GM19238 (cell line): ENCODE measurements around the gene RGS19.
A peak's percentile ranks its signal among the peaks of the same experiment; 100 is the strongest.

ENCODE experiments used
- DNase-seq: peaks from one replicate; pipeline ENCODE4 v3.0.0; 2011; ENCODE audit warnings: low spot score; ENCODE audit not compliant: insufficient read length

The RGS19 gene

GRCh38 chr20:64108731-64109681, 29.7 kb upstream of the RGS19 start:
- no peak for DNase-seq

DNA sequence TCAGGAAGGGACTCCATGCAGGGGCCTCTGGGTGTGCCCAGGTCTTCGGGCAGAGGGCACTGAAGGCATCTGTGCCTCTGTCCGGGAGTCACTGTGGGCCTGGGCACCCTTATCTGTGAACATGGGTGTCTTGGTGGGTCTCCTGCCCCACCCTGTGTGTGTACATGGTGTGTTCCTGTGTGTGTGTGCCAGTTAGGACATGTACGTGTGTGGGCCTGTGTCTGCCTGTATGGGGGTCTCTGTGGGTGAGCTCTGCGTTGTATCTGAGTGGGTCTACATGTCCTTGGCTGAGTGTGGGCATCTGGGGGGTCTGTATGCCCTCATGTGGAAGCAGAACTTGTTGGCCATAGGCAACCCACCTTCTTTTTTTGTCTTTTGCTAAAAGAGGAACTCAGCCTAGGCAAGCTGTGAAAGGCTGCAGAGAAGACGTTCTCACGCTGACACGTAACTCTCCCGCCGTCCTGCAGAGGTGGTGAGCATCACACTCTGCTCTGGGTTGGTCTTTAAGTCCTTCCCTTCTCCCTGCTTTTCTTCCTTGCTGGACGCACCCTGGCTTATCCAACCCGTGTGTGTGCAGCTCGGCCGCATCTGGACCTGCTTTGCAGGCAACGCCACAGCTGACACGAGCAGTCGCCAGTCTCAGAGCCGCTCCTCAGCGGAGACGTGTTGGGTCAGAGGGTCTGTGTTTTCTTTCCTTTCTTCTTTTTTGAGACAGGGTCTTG, 28.6 kb upstream of the RGS19 start:
- DNase-seq: no peak

GRCh38 chr20:64106981-64107735, 27.8 kb upstream of the RGS19 start, which contains the start of gene NPBWR2:
NPBWR2 (minus strand) TSS chr20:64107565; CDS start chr20:64106831, 734 bp downstream.
- DNase-seq: no peak

DNA sequence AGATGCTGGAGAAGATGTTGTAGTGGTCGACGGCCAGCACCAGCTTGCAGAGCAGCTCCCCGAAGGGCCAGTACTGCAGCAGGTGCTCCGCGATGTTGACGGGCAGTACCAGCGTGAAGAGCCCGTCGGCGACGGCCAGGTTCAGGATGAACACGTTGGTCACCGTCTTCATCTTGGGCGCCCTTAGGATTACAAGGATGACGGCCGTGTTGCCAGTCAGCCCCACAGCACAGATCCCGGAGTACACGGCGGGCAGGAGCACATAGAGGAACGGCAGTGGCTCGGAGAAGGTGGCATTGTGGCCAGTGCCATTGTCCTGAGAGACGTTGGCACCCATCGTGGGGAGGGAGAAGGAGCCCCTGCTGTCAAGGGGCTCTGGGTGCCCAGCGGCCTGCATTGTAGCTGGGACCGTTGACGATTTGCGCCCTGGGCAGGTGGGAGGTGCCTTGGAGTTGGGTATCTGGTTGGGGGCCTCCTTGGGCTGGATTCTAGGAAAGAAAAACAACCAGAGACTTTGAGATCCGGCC, 27.2 kb upstream of the RGS19 start:
- DNase-seq: no peak

DNA sequence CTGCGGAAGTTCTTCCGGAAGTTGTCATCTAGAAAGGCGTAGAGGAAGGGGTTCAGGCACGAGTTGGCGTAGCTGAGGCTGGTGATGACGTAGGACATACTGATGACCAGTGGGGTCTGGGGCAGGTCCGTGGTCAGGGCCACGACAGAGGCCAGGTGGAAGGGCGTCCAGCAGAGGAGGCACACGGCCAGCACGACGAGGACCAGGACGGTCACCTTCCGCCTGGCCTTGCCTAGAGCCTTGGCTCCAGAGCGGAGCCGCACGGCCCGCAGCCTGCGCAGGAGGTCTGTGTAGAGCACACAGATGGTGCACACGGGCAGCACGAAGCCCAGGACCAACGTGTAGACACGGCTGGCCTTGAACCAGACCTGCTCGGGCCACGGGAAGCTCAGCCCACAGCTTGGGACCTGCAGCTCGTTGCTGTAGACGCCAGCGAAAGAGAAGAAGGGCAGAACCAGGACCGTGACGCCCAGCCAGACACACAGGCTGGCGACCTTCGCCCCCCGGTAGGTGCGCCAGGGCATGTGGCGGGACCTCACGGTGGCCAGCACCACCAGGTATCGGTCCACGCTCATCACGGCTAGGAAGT, 26.6 kb upstream of the RGS19 start:
- DNase-seq: no peak

GRCh38 chr20:64104667-64105451, 25.5 kb upstream of the RGS19 start:
- no peak for DNase-seq

DNA sequence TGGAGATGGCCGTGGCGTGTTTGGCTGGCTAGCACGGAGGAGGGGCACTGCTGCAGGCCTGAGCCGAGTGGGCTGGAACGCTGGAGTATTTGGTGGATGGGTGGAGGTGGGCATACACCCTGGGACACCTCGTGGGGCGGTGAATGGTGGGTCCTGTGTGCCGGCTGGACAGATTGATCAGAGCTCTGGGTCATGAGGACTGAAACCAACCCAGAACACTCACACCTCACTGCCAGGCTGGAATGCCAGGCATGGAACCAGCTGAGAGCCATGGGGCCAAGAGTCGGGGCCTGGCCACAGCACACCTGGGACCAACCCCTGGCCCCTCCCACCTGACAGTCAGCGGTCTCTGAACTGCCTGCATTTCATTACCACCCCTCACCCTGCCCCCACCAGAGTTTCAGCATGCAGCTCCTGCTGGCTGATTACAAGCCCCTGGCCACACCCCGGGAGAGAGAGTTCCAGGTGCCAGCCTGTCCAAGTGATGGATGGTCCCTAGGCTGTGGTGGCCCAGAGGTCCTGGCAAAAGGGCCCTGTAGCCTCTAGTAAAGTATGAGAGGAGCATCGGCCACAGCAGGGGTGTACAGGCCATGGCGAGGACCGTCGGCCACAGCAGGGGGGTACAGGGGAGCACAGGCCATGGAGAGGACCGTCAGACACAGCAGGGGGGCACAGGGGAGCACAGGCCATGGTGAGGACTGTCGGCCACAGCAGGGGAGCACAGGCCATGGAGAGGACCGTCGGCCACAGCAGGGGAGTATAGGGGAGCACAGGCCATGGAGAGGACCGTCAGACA, 24.8 kb upstream of the RGS19 start:
- no peak for DNase-seq

GRCh38 chr20:64102647-64103354, 23.5 kb upstream of the RGS19 start:
- no peak for DNase-seq

- peak; percentile 59 for DNase-seq
These were observed 22.7 kb upstream of the RGS19 start for GRCh38 chr20:64101731-64102621.

GRCh38 chr20:64100946-64101688, 21.8 kb upstream of the RGS19 start:
- no peak for DNase-seq

GRCh38 chr20:64100566-64100888, 21.2 kb upstream of the RGS19 start:
- no peak for DNase-seq

GRCh38 chr20:64099880-64100565, 20.7 kb upstream of the RGS19 start:
- DNase-seq: no peak

- DNase-seq: no peak
These were observed 19.9 kb upstream of the RGS19 start for GRCh38 chr20:64099086-64099786.

- no peak for DNase-seq
These were observed 19.2 kb upstream of the RGS19 start for GRCh38 chr20:64098471-64099013.

DNA sequence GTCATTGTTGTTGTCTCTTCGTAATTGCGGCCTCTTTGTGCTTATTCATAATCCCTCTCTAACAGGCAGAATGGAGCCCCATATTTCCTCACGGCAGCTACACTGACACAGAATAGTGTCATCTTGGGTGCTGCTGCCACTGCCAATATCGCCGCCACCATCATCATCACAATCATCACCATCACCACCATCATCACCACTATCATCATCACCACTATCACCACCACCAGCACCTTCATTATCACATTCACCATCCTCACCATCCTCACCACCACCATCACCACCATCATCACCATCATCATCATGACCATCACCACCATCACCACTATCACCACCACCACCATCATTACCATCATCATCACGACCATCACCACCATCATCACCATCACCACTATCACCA, 17.2 kb upstream of the RGS19 start:
- DNase-seq: no peak

DNA sequence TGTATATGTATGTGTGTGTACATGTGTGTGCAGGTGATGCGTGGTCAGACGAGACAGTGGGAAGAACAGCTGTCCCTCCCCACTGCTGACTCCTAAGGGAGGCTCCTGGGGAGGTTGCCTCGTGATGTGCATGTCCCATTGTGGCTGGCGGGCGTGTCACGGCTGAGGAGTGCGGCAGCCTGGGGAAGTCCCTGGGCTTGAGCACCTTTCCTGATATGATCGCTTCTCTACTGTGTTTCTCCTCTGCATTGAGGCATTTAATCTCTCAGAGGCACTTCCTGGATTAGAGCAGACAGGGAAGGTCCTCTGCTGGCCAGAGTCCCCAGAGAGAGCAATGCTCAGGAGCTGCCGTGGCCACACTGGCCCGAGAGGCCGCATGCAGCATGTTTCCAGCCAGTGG, 16.6 kb upstream of the RGS19 start:
- no peak for DNase-seq
